Activated CD4-positive, alpha-beta T cell treated with anti-CD3 and anti-CD28 coated beads for 36 hours (primary cell): ENCODE results near the gene ENO3. TPM values are rescaled to one million over a fixed set of nuclear protein-coding genes. Genes with fewer than 3 reads are reported as not detected.

Experiments
- ATAC-seq: fragments of 200-7000 bp; cut with Tn5 transposase; one replicate; pipeline ENCODE4 v1.10.0; 2021; ENCODE audit warnings: mild to moderate bottlenecking, moderate library complexity
- CTCF ChIA-PET: fragments of 350-600 bp; sonication (Branson Sonifier 250); formaldehyde crosslinking; loops from one replicate; lab custom pipeline; 2021; ENCODE audit warnings: antibody characterized with exemption; lab: Charles Lee
- POLR2A ChIA-PET: fragments of 350-600 bp; sonication (Branson Sonifier 250); formaldehyde crosslinking; loops from one replicate; lab custom pipeline; 2021; ENCODE audit warnings: antibody characterized with exemption, inconsistent platforms; lab: Charles Lee
- DNase-seq: peaks from one replicate; pipeline ENCODE4 v3.0.0-alpha.2; 2020
- H3K27ac Mint-ChIP-seq: one replicate; pipeline ENCODE4 v1.8.0; 2021; ENCODE audit warnings: mixed read lengths
- H3K27me3 Mint-ChIP-seq: one replicate; pipeline ENCODE4 v1.8.0; 2021; ENCODE audit warnings: mixed read lengths
- H3K36me3 Mint-ChIP-seq: one replicate; pipeline ENCODE4 v1.8.0; 2021; ENCODE audit warnings: low read depth, mixed read lengths
- H3K4me1 Mint-ChIP-seq: one replicate; pipeline ENCODE4 v1.8.0; 2021; ENCODE audit warnings: mixed read lengths
- H3K4me3 Mint-ChIP-seq: one replicate; pipeline ENCODE4 v1.8.0; 2021; ENCODE audit warnings: mild to moderate bottlenecking, moderate library complexity, mixed read lengths
- H3K9me3 Mint-ChIP-seq: one replicate; pipeline ENCODE4 v1.8.0; 2021; ENCODE audit warnings: low read depth, mixed read lengths
- intact Hi-C, 2 experiments: fragments of 100-400 bp; cut with DNase I in 1 of 2; cut with micrococcal nuclease in 1 of 2; formaldehyde crosslinking; loops; one replicate each; pipeline versions ENCODE4 v1.14.2 to v1.15.1; 2022 to 2024; cut with DNase I, micrococcal nuclease
- microRNA-seq: library from miRNA; unstranded; fragments of <30 nt; microRNA quantifications from one replicate; pipeline ENCODE4 v1.2.0, GENCODE V29; 2021; ENCODE audit warnings: borderline replicate concordance
- total RNA-seq, 2 experiments: library from RNA; stranded (reverse); gene quantifications; one replicate each; pipeline ENCODE4 v1.2.3, GENCODE V29; 2021

Gene ENO3
- total RNA-seq, 2 experiments from 2014 or later, result 32.0 to 32.9 TPM

DNA sequence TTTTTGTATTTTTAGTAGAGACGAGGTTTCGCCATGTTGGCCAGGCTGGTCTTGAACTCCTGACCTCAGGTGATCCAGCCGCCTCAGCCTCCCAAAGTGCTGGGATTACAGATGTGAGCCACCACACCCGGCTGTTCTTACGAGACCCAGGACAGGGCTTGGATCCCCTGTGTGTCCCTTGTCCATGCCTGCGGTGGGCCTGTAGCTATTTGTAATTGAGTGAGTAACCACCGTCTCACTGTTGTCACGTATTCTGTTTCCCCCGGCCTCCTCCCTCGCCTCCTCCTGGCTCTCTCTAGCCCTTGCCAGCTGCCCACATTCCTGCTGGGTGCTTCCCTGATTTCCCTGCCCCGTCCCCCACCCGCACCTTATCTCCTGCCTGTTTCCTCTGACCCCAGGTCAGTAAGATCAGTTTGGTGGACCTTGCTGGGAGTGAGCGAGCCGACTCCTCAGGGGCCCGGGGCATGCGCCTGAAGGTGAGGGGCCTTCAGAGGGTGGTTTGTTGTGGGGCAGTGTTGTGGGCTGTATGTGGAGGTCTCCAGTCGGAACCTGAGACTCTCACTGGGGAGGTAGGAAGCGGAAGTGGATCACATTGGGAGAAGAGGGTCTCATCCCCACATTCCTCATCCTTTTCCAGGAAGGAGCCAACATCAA lies 52.4 kb downstream of the ENO3 start:
- H3K27me3 Mint-ChIP-seq, result no peaks in the 10 kb centered on the region
- ChIA-PET CTCF (no interaction called here), POLR2A (no interaction called here)
- peaks cover 49% of the 10 kb centered on the region for H3K36me3 Mint-ChIP-seq
- no peak overlapping the region for H3K4me3 Mint-ChIP-seq
- ATAC-seq (no peak), DNase-seq (no peak)
- no peak overlapping the region for H3K27ac Mint-ChIP-seq
- no peaks in the 10 kb centered on the region for H3K9me3 Mint-ChIP-seq
- peaks cover 13% of the 10 kb centered on the region for H3K4me1 Mint-ChIP-seq
- intact Hi-C loops, result no loop called here

Small RNA genes within 50 kb of the gene (microRNA-seq; reads per million reads assigned to microRNA genes)
- gene MIR6864, result not detected
- not detected for gene MIR6865

Other genes with a start within 250 kb of the ENO3 start
- gene PELP1, start 247.0 kb upstream of the ENO3 start, total RNA-seq, result 100 to 1,000 TPM in 1 of 2 experiments, 10 to 100 TPM in 1; 94.1 to 102 TPM
- 100 to 1,000 TPM; 168 to 175 TPM for gene ARRB2, start 240.5 kb upstream of the ENO3 start, total RNA-seq
- 10 to 100 TPM; 16.7 to 22.9 TPM for gene MED11, start 219.7 kb upstream of the ENO3 start, total RNA-seq
- under 1 TPM; 0.09 to 0.11 TPM for gene ZMYND15, start 211.3 kb upstream of the ENO3 start, total RNA-seq
- gene CXCL16, start 211.2 kb upstream of the ENO3 start, total RNA-seq, result 1 to 10 TPM; 1.7 to 2.5 TPM
- not detected for gene TM4SF5, start 179.2 kb upstream of the ENO3 start, total RNA-seq
- gene VMO1, start 164.8 kb upstream of the ENO3 start, total RNA-seq, result under 1 TPM; 0.30 TPM
- not detected for gene GLTPD2, start 162.2 kb upstream of the ENO3 start, total RNA-seq
- gene PSMB6, start 155.0 kb upstream of the ENO3 start, total RNA-seq, result 100 to 1,000 TPM; 111 to 155 TPM
- 10 to 100 TPM; 12.3 to 14.1 TPM for gene PLD2, start 144.0 kb upstream of the ENO3 start, total RNA-seq
- 10 to 100 TPM; 48.2 to 57.7 TPM for gene MINK1, start 117.8 kb upstream of the ENO3 start, total RNA-seq
- 1 to 10 TPM; 2.6 to 2.8 TPM for gene C17orf107, start 51.6 kb upstream of the ENO3 start, total RNA-seq
- gene CHRNE, start 48.0 kb upstream of the ENO3 start, total RNA-seq, result under 1 TPM; 0.59 to 0.84 TPM
- gene GP1BA, start 18.8 kb upstream of the ENO3 start, total RNA-seq, result not detected
- gene SLC25A11, start 11.1 kb upstream of the ENO3 start, total RNA-seq, result 10 to 100 TPM; 74.2 to 77.9 TPM
- 100 to 1,000 TPM; 147 to 189 TPM for gene RNF167, start 10.9 kb upstream of the ENO3 start, total RNA-seq
- 1,000 to 10,000 TPM; 1,809 to 1,911 TPM for gene PFN1, start 2.6 kb upstream of the ENO3 start, total RNA-seq
- 10 to 100 TPM; 61.4 to 69.4 TPM for gene SPAG7, start 16.7 kb downstream of the ENO3 start, total RNA-seq
- gene CAMTA2, start 36.6 kb downstream of the ENO3 start, total RNA-seq, result 100 to 1,000 TPM in 1 of 2 experiments, 10 to 100 TPM in 1; 98.2 to 124 TPM
- gene INCA1, start 46.4 kb downstream of the ENO3 start, total RNA-seq, result under 1 TPM; 0.18 to 0.28 TPM
- gene KIF1C, start 46.8 kb downstream of the ENO3 start, total RNA-seq, result 10 to 100 TPM; 32.6 to 43.0 TPM
- gene SLC52A1, start 84.3 kb downstream of the ENO3 start, total RNA-seq, result under 1 TPM; 0.16 to 0.26 TPM
- 1 to 10 TPM; 2.2 to 2.8 TPM for gene ZFP3, start 127.3 kb downstream of the ENO3 start, total RNA-seq
- gene ZNF232, start 160.8 kb downstream of the ENO3 start, total RNA-seq, result 10 to 100 TPM; 16.1 to 16.2 TPM
- gene USP6, start 164.9 kb downstream of the ENO3 start, total RNA-seq, result under 1 TPM in 1 of 2 experiments, not detected in 1; 0.07 TPM
- 1 to 10 TPM; 8.0 to 8.4 TPM for gene ZNF594, start 240.7 kb downstream of the ENO3 start, total RNA-seq